ENCODE results near the gene RCC1. TPM values are rescaled to one million over a fixed set of nuclear protein-coding genes. Genes with fewer than 3 reads are reported as not detected.
"Not testable (repeated sequence)": the region's sequence is repeated elsewhere in the genome, so short reads cannot be mapped to it uniquely, and the experiment has no call there.

Gene RCC1
- polyA plus RNA-seq, 1 donor from 2014 or later = 13.3 TPM

DNA sequence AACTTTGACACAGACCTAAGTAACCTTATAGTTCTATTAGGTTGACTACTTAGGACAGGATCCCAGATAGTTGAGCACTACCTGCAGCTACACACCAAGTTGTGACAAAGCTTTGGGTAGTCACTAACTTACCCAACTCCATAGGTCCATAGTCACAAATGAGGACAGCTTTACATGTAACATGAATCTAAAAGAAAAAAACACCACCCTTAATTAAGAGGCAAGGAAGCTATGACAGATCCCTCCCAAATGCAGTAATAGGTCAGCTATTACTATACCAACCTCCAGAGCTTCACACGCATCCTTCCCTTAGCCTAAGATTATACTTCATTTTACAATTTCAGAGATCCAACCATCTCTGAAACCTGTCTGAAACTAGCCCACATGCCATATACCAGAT, 73.6 kb downstream of the RCC1 start:
- peaks cover 21 to 31% (median 30%) of the 10 kb centered on the region in 3 donors for H3K4me1 Mint-ChIP-seq
- H3K9me3 Mint-ChIP-seq = no peaks in the 10 kb centered on the region
- H3K36me3 Mint-ChIP-seq = no peaks in the 10 kb centered on the region
- H3K27me3 Mint-ChIP-seq = no peaks in the 10 kb centered on the region
- peak overlapping the region; percentile 93 to 100 (median 98) for H3K4me3 Mint-ChIP-seq
- peak overlapping the region; percentile 69 to 76 (median 76) for H3K27ac Mint-ChIP-seq

DNA sequence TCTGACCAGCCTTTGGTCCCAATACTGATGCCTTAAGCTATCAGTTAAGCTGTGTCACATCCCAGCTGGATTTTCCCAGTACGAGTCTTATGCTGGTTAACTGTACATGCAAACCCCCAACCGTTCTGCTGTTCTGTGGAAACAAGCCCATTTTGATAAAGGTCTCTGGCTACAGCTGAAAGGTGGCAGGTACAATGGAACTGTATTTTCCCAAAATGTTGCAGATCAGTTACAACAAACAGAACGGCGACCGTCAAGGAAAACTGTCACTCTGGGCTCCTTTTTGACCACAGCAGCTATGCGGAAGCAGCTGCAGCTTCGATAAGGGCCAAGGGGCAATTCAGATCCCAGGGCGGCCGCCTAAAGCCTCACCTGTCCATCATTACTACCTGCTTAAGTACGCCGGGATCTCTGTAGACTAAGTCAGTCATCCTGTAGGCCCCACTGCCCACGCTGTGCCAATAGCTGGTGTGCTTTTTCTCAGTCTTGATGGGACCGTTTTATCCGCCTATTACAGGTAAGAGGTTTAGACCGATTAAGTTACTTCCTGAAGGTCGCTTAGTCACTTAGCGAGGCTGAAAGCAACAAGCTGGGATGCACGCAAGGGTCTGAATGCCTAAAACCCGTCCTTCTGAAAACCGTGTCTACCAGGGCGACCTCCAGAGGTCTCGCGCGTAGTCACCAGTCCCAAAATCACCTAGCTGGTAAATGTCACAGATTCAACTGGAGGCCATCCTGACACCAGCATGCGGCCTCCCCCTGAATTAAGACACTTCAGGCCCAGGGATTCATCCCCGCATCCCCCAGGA, 75.1 kb downstream of the RCC1 start:
- H3K4me3 Mint-ChIP-seq = peak overlapping the region; percentile 93 to 100 (median 98)
- H3K27me3 Mint-ChIP-seq = no peaks in the 10 kb centered on the region
- H3K4me1 Mint-ChIP-seq = peaks cover 25 to 32% (median 31%) of the 10 kb centered on the region in 3 donors
- no peaks in the 10 kb centered on the region for H3K9me3 Mint-ChIP-seq
- H3K27ac Mint-ChIP-seq = peak overlapping the region; percentile 69 to 92 (median 76)
- H3K36me3 Mint-ChIP-seq = no peaks in the 10 kb centered on the region

DNA sequence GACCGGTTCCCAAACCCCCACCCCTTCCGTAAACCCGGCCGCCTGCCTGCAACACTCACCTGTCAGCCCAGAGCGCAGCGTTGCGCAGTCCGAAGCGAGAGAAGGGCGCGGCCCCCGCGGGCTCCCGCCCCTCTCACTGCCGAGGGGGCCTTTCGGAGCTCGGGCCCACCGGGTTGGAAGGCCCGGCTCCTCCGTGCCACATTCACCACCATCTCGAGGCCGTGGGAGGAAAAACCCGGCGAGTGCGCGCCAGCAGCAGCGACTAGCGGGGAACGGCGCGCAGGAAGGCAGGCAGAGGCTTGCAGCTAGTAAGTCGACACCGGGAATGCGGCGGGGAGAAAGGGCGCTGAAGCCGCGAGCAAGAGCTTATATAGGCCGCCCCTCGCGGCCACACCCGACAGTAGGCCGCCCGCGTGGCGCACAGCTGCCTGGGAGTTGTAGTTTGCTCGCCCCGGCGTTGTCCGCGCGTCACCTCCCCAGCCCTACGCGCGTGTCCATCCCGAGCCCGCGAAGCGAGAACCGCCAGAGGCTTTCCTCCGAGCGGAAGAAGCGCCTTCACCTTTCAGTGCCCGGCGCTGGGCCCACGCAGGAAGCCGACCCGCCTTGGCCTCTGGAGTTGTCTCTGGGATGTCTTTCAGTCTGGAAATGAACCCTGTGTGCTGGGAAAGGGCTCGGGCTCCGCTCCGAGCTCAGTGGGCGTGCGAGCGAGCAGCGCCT, 75.8 kb downstream of the RCC1 start:
- peak overlapping the region; percentile 69 to 92 (median 76) for H3K27ac Mint-ChIP-seq
- H3K36me3 Mint-ChIP-seq = no peaks in the 10 kb centered on the region
- peak overlapping the region; percentile 93 to 100 (median 98) for H3K4me3 Mint-ChIP-seq
- H3K4me1 Mint-ChIP-seq = peaks cover 28 to 36% (median 31%) of the 10 kb centered on the region in 3 donors
- H3K27me3 Mint-ChIP-seq = no peaks in the 10 kb centered on the region
- no peaks in the 10 kb centered on the region for H3K9me3 Mint-ChIP-seq

DNA sequence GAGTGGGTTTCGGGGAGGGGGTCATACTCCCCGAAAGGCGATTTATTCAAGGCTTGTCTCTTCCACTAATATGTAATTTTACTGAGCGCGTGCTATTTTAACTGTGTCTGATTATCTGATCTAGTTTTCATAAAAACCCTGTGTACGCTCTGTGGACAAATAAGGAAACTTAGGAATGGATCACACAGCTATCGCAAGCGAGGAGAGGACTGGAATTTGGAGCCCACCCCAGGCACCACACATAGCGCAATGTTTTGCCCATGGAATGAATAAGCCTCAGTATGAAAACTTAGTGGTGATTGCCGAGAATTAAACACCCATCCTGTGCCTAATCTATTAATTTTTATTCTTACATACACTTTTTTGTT, 76.4 kb downstream of the RCC1 start:
- Mint-ChIP-seq H3K4me3 (peak overlapping the region; percentile 93 to 100 (median 98)), H3K27ac (peak overlapping the region; percentile 69 to 92 (median 76)), H3K27me3 (no peaks in the 10 kb centered on the region), H3K9me3 (no peaks in the 10 kb centered on the region), H3K36me3 (no peaks in the 10 kb centered on the region), H3K4me1 (peaks cover 31 to 39% (median 36%) of the 10 kb centered on the region in 3 donors)

DNA sequence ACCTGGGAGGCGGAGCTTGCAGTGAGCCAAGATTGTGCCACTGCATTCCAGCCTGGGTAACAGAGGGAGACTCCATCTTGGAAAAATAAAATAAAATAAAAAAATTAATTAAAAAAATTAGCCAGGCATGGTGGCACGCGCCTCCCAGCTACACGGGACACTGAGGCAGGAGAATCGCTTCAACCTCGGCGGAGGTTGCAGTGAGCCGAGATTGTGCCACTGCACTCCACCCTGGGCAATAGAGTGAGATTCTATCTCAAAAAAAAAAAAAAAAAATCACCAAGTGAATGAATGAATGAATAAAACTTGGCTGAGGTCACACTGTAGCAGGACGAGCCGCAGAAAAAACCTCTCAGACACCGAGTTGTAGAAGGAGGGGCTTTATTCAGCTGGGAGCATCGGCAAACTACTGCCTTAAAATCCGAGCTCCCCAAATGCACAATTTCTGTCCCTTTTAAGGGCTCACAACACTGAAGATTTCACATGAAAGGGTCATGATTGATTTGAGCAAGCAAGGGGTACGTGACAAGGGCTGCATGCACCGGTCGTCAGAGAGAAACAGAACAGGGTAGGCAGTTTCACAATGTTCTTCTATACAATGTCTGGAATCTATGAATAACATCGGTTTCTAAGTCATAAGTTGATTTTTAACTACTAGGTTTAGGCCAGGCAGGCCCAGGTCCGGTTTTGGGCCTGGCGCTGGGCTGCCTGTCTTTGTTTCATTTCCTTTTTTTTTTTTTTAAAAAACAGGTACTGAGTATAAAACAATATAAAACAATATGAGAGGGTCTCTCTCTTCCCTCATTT, 80.9 kb downstream of the RCC1 start:
- H3K9me3 Mint-ChIP-seq, H3K27me3 Mint-ChIP-seq, H3K36me3 Mint-ChIP-seq: not testable (repeated sequence)
- Mint-ChIP-seq H3K4me1 (peaks cover 16 to 19% (median 18%) of the 10 kb centered on the region in 3 donors), H3K27ac (peak overlapping the region; percentile 17 to 51 (median 25)), H3K4me3 (peak overlapping the region in 1 of 4 donors; percentile 10)

Other genes starting within 250 kb of the RCC1 start
- gene SESN2, start 246.5 kb upstream of the RCC1 start, polyA plus RNA-seq = 5.9 TPM
- gene MED18, start 177.0 kb upstream of the RCC1 start, polyA plus RNA-seq = 12.6 TPM
- gene PHACTR4, start 136.3 kb upstream of the RCC1 start, polyA plus RNA-seq = 18.5 TPM
- gene TRNAU1AP, start 47.0 kb downstream of the RCC1 start, polyA plus RNA-seq = 29.2 TPM
- not detected for gene RAB42, start 86.2 kb downstream of the RCC1 start, polyA plus RNA-seq
- gene TAF12, start 137.0 kb downstream of the RCC1 start, polyA plus RNA-seq = 37.5 TPM
- not detected for gene RNU11, start 142.6 kb downstream of the RCC1 start, polyA plus RNA-seq
- gene GMEB1, start 162.7 kb downstream of the RCC1 start, polyA plus RNA-seq = 17.4 TPM
- gene YTHDF2, start 230.9 kb downstream of the RCC1 start, polyA plus RNA-seq = 110 TPM